ENCODE results near the gene HYAL4.
A peak's percentile ranks its signal among the peaks of the same experiment; 100 is the strongest.
"Not testable (repeated sequence)": the region's sequence is repeated elsewhere in the genome, so short reads cannot be mapped to it uniquely, and the experiment has no call there.

The HYAL4 gene

GRCh38 chr7:123820864-123821263, 24.1 kb upstream of the HYAL4 start:
- DNase-seq (ENCODE audit: insufficient read length) (no peak), FAIRE-seq (no peak)
- no peak for TF ChIP-seq POLR2AphosphoS5 (IDR thresholded peaks at IDR 0.05; ENCODE audit: low read depth, low read length)
- no peak for TF ChIP-seq POLR2A (IDR thresholded peaks at IDR 0.05; ENCODE audit: low read depth, low read length)
- TF ChIP-seq TAF1 (IDR thresholded peaks at IDR 0.05; ENCODE audit: borderline replicate concordance, low read depth, low read length): no peak

- FAIRE-seq: no peak
- TF ChIP-seq POLR2AphosphoS5 (IDR thresholded peaks at IDR 0.05; ENCODE audit: low read depth, low read length) (no peak), TAF1 (IDR thresholded peaks at IDR 0.05; ENCODE audit: borderline replicate concordance, low read depth, low read length) (no peak), POLR2A (IDR thresholded peaks at IDR 0.05; ENCODE audit: low read depth, low read length) (no peak)
- DNase-seq (ENCODE audit: insufficient read length): no peak
Measured at GRCh38 chr7:123821320-123821719, 23.6 kb upstream of the HYAL4 start.

GRCh38 chr7:123823898-123824753, 20.8 kb upstream of the HYAL4 start:
- DNase-seq (ENCODE audit: insufficient read length): peak; percentile 2
- TF ChIP-seq POLR2AphosphoS5 (IDR thresholded peaks at IDR 0.05; ENCODE audit: low read depth, low read length) (no peak), POLR2A (IDR thresholded peaks at IDR 0.05; ENCODE audit: low read depth, low read length) (no peak), TAF1 (IDR thresholded peaks at IDR 0.05; ENCODE audit: borderline replicate concordance, low read depth, low read length) (no peak)
- peak; percentile 74 for FAIRE-seq

- TF ChIP-seq POLR2A (IDR thresholded peaks at IDR 0.05; ENCODE audit: low read depth, low read length) (no peak), POLR2AphosphoS5 (IDR thresholded peaks at IDR 0.05; ENCODE audit: low read depth, low read length) (no peak), TAF1 (IDR thresholded peaks at IDR 0.05; ENCODE audit: borderline replicate concordance, low read depth, low read length) (no peak)
- DNase-seq (ENCODE audit: insufficient read length) (no peak), FAIRE-seq (no peak)
Measured at GRCh38 chr7:123824754-123825067, 20.3 kb upstream of the HYAL4 start.

GRCh38 chr7:123828805-123829204, 16.2 kb upstream of the HYAL4 start:
- TF ChIP-seq TAF1 (IDR thresholded peaks at IDR 0.05; ENCODE audit: borderline replicate concordance, low read depth, low read length) (no peak), POLR2AphosphoS5 (IDR thresholded peaks at IDR 0.05; ENCODE audit: low read depth, low read length) (no peak), POLR2A (IDR thresholded peaks at IDR 0.05; ENCODE audit: low read depth, low read length) (no peak)
- FAIRE-seq (no peak), DNase-seq (ENCODE audit: insufficient read length) (no peak)

- TF ChIP-seq TAF1 (IDR thresholded peaks at IDR 0.05; ENCODE audit: borderline replicate concordance, low read depth, low read length): no peak
- no peak for TF ChIP-seq POLR2A (IDR thresholded peaks at IDR 0.05; ENCODE audit: low read depth, low read length)
- no peak for TF ChIP-seq POLR2AphosphoS5 (IDR thresholded peaks at IDR 0.05; ENCODE audit: low read depth, low read length)
- FAIRE-seq: no peak
- DNase-seq (ENCODE audit: insufficient read length): no peak
Measured at GRCh38 chr7:123836656-123837055, 8.3 kb upstream of the HYAL4 start.

- DNase-seq (ENCODE audit: insufficient read length); FAIRE-seq: not testable (repeated sequence)
Measured at GRCh38 chr7:123839106-123839505, 5.9 kb upstream of the HYAL4 start.

- DNase-seq (ENCODE audit: insufficient read length); FAIRE-seq: not testable (repeated sequence)
Measured at GRCh38 chr7:123844142-123844541, 827 bp upstream of the HYAL4 start.

GRCh38 chr7:123845823-123846216, 851 bp downstream of the HYAL4 start:
- FAIRE-seq (no peak), DNase-seq (ENCODE audit: insufficient read length) (no peak)
- TF ChIP-seq POLR2AphosphoS5 (IDR thresholded peaks at IDR 0.05; ENCODE audit: low read depth, low read length): no peak

- FAIRE-seq (no peak), DNase-seq (ENCODE audit: insufficient read length) (no peak)
- TF ChIP-seq POLR2A (IDR thresholded peaks at IDR 0.05; ENCODE audit: low read depth, low read length) (no peak), POLR2AphosphoS5 (IDR thresholded peaks at IDR 0.05; ENCODE audit: low read depth, low read length) (no peak), TAF1 (IDR thresholded peaks at IDR 0.05; ENCODE audit: borderline replicate concordance, low read depth, low read length) (no peak)
Measured at GRCh38 chr7:123846217-123846891, 1.4 kb downstream of the HYAL4 start.

- TF ChIP-seq TAF1 (IDR thresholded peaks at IDR 0.05; ENCODE audit: borderline replicate concordance, low read depth, low read length): no peak
- no peak for TF ChIP-seq POLR2AphosphoS5 (IDR thresholded peaks at IDR 0.05; ENCODE audit: low read depth, low read length)
- no peak for TF ChIP-seq POLR2A (IDR thresholded peaks at IDR 0.05; ENCODE audit: low read depth, low read length)
- FAIRE-seq (no peak), DNase-seq (ENCODE audit: insufficient read length) (no peak)
Measured at GRCh38 chr7:123847868-123848267, 2.9 kb downstream of the HYAL4 start.

GRCh38 chr7:123849855-123850254, 4.9 kb downstream of the HYAL4 start:
- no peak for FAIRE-seq

GRCh38 chr7:123851404-123851803, 6.4 kb downstream of the HYAL4 start:
- DNase-seq (ENCODE audit: insufficient read length); FAIRE-seq: not testable (repeated sequence)

More at GRCh38 chr7:123849855-123850254, 4.9 kb downstream of the HYAL4 start:
- DNase-seq (ENCODE audit: insufficient read length): no peak
- no peak for TF ChIP-seq TAF1 (IDR thresholded peaks at IDR 0.05; ENCODE audit: borderline replicate concordance, low read depth, low read length)
- TF ChIP-seq POLR2A (IDR thresholded peaks at IDR 0.05; ENCODE audit: low read depth, low read length): no peak
- no peak for TF ChIP-seq POLR2AphosphoS5 (IDR thresholded peaks at IDR 0.05; ENCODE audit: low read depth, low read length)

- DNase-seq (ENCODE audit: insufficient read length); FAIRE-seq: not testable (repeated sequence)
Measured at GRCh38 chr7:123854291-123854690, 9.3 kb downstream of the HYAL4 start.

- not testable (repeated sequence) for FAIRE-seq; DNase-seq (ENCODE audit: insufficient read length)
Measured at GRCh38 chr7:123856428-123856827, 11.5 kb downstream of the HYAL4 start.
